Liver (tissue), 9 donors: ENCODE results near the gene MYOF. TPM values are rescaled to one million over a fixed set of nuclear protein-coding genes. Genes with fewer than 3 reads are reported as not detected.

Experiments
- DNase-seq: peaks from one replicate; pipeline ENCODE4 v3.0.0-alpha.2; 2017; ENCODE audit warnings: low spot score
- H3K27ac ChIP-seq, 2 donors: one replicate each; pipeline ENCODE4 v1.7.0; 2013; ENCODE audit warnings: inconsistent platforms in 2 of 2, low read length in 2 of 2, control low read depth in 1 of 2, low read depth in 1 of 2, mild to moderate bottlenecking in 1 of 2
- H3K27me3 ChIP-seq, 4 donors: one replicate each; pipeline versions ENCODE4 v1.6.1 to v1.7.0; 2013; ENCODE audit warnings: low read length in 3 of 4, inconsistent platforms in 1 of 4, mild to moderate bottlenecking in 1 of 4, moderate library complexity in 1 of 4; ENCODE audit not compliant: control insufficient read depth in 4 of 4, insufficient read depth in 4 of 4
- H3K36me3 ChIP-seq, 4 donors: one replicate each; pipeline versions ENCODE4 v1.6.1 to v1.7.0; 2013; ENCODE audit warnings: low read length in 3 of 4, mild to moderate bottlenecking in 3 of 4, low read depth in 1 of 4, moderate library complexity in 1 of 4; ENCODE audit not compliant: control insufficient read depth in 4 of 4, insufficient read depth in 3 of 4
- H3K4me1 ChIP-seq, 4 donors: one replicate each; pipeline versions ENCODE4 v1.6.1 to v1.7.0; 2013; ENCODE audit warnings: low read length in 3 of 4, mild to moderate bottlenecking in 3 of 4, moderate library complexity in 1 of 4; ENCODE audit not compliant: control insufficient read depth in 4 of 4, insufficient read depth in 4 of 4
- H3K4me3 ChIP-seq, 3 donors: one replicate each; pipeline versions ENCODE4 v1.6.1 to v1.7.0; 2013; ENCODE audit warnings: low read length in 3 of 3, control low read depth in 1 of 3, low read depth in 1 of 3, mild to moderate bottlenecking in 1 of 3
- H3K9ac ChIP-seq, 2 donors: one replicate each; pipeline ENCODE4 v1.7.0; 2013; ENCODE audit warnings: low read length in 2 of 2, mild to moderate bottlenecking in 2 of 2, moderate library complexity in 2 of 2, control low read depth in 1 of 2, low read depth in 1 of 2
- H3K9me3 ChIP-seq, 4 donors: one replicate each; pipeline versions ENCODE4 v1.6.1 to v1.7.0; 2013; ENCODE audit warnings: low read length in 3 of 4; ENCODE audit not compliant: control insufficient read depth in 4 of 4
- EGR1 ChIP-seq, 2 donors: IDR thresholded peaks; 2 replicates each; pipeline ENCODE4 v1.6.1; 2016 to 2018; ENCODE audit warnings: antibody characterized with exemption in 2 of 2, low read depth in 2 of 2
- FOXA1 ChIP-seq: IDR thresholded peaks from 2 replicates; pipeline ENCODE4 v1.6.1; 2016; ENCODE audit warnings: antibody characterized with exemption
- FOXA2 ChIP-seq: IDR thresholded peaks from 2 replicates; pipeline ENCODE4 v1.6.1; 2016; ENCODE audit warnings: antibody characterized with exemption
- GABPA ChIP-seq, 2 donors: IDR thresholded peaks in 1 of 2; conservative IDR thresholded peaks in 1 of 2; 2 replicates each; pipeline ENCODE4 v1.6.1; 2016; ENCODE audit warnings: antibody characterized with exemption in 2 of 2, mild to moderate bottlenecking in 1 of 2, moderate library complexity in 1 of 2
- HNF4A ChIP-seq, 2 donors: conservative IDR thresholded peaks; 2 replicates each; pipeline ENCODE4 v1.6.1; 2016; ENCODE audit warnings: antibody characterized with exemption in 2 of 2, mild to moderate bottlenecking in 2 of 2
- HNF4G ChIP-seq: IDR thresholded peaks from 2 replicates; pipeline ENCODE4 v1.6.1; 2016; ENCODE audit warnings: antibody characterized with exemption
- JUND ChIP-seq, 2 donors: IDR thresholded peaks; 2 replicates each; pipeline ENCODE4 v1.6.1; 2016; ENCODE audit warnings: antibody characterized with exemption in 2 of 2
- NR2F2 ChIP-seq: IDR thresholded peaks from 2 replicates; pipeline ENCODE4 v1.6.1; 2016; ENCODE audit warnings: antibody characterized with exemption
- RAD21 ChIP-seq, 2 donors: IDR thresholded peaks; 2 replicates each; pipeline ENCODE4 v1.6.1; 2016; ENCODE audit warnings: antibody characterized with exemption in 2 of 2, mild to moderate bottlenecking in 2 of 2
- RXRA ChIP-seq, 2 donors: IDR thresholded peaks; 2 replicates each; pipeline ENCODE4 v1.6.1; 2017 to 2018; ENCODE audit warnings: antibody characterized with exemption in 2 of 2, mild to moderate bottlenecking in 1 of 2
- SP1 ChIP-seq: IDR thresholded peaks from 2 replicates; pipeline ENCODE4 v1.6.1; 2018; ENCODE audit warnings: antibody characterized with exemption, mild to moderate bottlenecking
- TAF1 ChIP-seq: conservative IDR thresholded peaks from 2 replicates; pipeline ENCODE4 v1.6.1; 2016; ENCODE audit warnings: antibody characterized with exemption, mild to moderate bottlenecking
- YY1 ChIP-seq: IDR thresholded peaks from 2 replicates; pipeline ENCODE4 v1.6.1; 2016; ENCODE audit warnings: antibody characterized with exemption, mild to moderate bottlenecking
- WGBS: extraction: QIAGEN DNeasy Blood & Tissue Kit; methylation state at CpG from one replicate; pipeline ENCODE4 v1.1.7; 2013; 5-methylcytosine and 5-hydroxymethylcytosine counted together
- polyA plus RNA-seq, 2 donors: library from polyadenylated mRNA; stranded (reverse) in 1 of 2; unstranded in 1 of 2; fragments of 200-250 nt in 1 of 2; fragments of >200 nt in 1 of 2; fragmentation: Nextera tagmentation in 1 of 2; extraction: Ambion mirVana in 1 of 2; gene quantifications; one replicate each; pipeline versions ENCODE4 v1.2.1 to v1.2.3, GENCODE V29; 2013 to 2015
- total RNA-seq, 2 donors: library from RNA; depleted of rRNA; stranded (reverse); fragments of >200 nt; gene quantifications; one replicate each; pipeline ENCODE4 v1.2.3, GENCODE V29; 2014
- TF ChIP-seq, protein P1 (sequence below): fragments of 150-350 bp; IDR thresholded peaks from 2 replicates; pipeline ENCODE4 v1.5.1; 2017; ENCODE audit warnings: improper control_type of control experiment, low read depth, low read length; ENCODE audit not compliant: missing input control
- TF ChIP-seq, protein P2 (sequence below): IDR thresholded peaks from 2 replicates; pipeline ENCODE4 v1.6.1; 2016; ENCODE audit warnings: antibody characterized with exemption
- TF ChIP-seq, protein P3 (sequence below): IDR thresholded peaks from 2 replicates; pipeline ENCODE4 v1.6.1; 2016; ENCODE audit warnings: antibody characterized with exemption
- TF ChIP-seq, protein P4 (sequence below): IDR thresholded peaks from 2 replicates; pipeline ENCODE4 v1.6.1; 2016; ENCODE audit warnings: antibody characterized with exemption, mild to moderate bottlenecking
- TF ChIP-seq, protein P5 (sequence below): IDR thresholded peaks from 2 replicates; pipeline ENCODE4 v1.6.1; 2016; ENCODE audit warnings: antibody characterized with exemption
- donor health status: healthy.
- donor health status: healthy.
- donor health status: healthy.
- donor health status: healthy.
- donor health status: healthy.

Gene MYOF
- total and polyA plus RNA-seq, 4 donors: 0.89 to 5.7 (median 3.2) TPM

DNA sequence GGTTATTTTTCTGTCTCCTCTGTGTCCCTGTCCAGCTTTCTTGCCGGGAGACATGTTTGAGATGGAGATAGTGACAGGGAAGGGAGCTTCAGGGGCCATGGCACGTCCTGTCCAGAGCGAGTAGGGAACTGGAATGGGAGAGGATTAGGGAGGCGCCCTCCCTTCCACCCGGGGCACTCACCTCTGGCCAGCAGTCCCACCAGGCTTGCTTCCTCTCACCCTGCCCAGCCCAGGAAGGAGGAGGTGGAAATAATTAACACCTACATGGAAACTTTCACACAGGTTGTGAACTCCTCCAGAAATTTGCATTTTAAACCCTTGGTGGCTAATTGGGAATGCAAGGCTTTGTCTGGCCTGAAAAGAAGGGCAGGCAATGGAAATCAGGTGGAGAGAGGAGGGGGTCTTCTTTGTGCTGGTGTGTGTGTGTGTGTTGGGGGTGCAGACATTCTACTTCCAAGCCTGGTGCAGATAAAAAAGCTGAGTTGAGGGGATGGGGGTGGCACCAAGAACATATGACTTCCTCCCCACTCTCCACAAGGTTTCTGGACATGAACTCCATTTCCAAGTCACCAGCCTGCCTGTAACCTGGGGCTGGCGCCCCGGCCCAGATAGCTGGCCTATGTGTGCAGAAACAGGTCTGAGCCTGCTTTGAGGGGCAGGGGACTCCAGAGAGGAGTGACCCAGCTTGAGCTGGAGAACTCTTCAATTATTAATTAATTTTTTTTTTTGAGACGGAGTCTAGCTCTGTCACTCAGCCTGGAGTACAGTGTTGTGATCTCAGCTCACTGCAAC is 209.1 kb downstream of the MYOF start:
- no peak for DNase-seq
- Histone ChIP-seq H3K4me3 (no peak overlapping the region), H3K9me3 (no peaks in the 10 kb centered on the region), H3K27me3 (no peaks in the 10 kb centered on the region), H3K27ac (no peak overlapping the region), H3K9ac (no peak overlapping the region), H3K36me3 (no peaks in the 10 kb centered on the region), H3K4me1 (no peaks in the 10 kb centered on the region)
- TF ChIP-seq JUND (IDR thresholded peaks at IDR 0.05) (no peak), YY1 (no peak), TAF1 (no peak), HNF4G (no peak), GABPA (IDR thresholded peaks at IDR 0.05 in 1 of 2, conservative IDR thresholded peaks at IDR 0.05 in 1 of 2) (no peak), NR2F2 (no peak), EGR1 (IDR thresholded peaks at IDR 0.05; ENCODE audit: low read depth in 2 of 2) (no peak), FOXA1 (no peak), SP1 (no peak), FOXA2 (no peak), RXRA (IDR thresholded peaks at IDR 0.05) (no peak), RAD21 (IDR thresholded peaks at IDR 0.05) (no peak), HNF4A (conservative IDR thresholded peaks at IDR 0.05) (no peak)
- TF ChIP-seq, protein P1, sequence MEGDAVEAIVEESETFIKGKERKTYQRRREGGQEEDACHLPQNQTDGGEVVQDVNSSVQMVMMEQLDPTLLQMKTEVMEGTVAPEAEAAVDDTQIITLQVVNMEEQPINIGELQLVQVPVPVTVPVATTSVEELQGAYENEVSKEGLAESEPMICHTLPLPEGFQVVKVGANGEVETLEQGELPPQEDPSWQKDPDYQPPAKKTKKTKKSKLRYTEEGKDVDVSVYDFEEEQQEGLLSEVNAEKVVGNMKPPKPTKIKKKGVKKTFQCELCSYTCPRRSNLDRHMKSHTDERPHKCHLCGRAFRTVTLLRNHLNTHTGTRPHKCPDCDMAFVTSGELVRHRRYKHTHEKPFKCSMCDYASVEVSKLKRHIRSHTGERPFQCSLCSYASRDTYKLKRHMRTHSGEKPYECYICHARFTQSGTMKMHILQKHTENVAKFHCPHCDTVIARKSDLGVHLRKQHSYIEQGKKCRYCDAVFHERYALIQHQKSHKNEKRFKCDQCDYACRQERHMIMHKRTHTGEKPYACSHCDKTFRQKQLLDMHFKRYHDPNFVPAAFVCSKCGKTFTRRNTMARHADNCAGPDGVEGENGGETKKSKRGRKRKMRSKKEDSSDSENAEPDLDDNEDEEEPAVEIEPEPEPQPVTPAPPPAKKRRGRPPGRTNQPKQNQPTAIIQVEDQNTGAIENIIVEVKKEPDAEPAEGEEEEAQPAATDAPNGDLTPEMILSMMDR: no peak
- TF ChIP-seq, protein P2, sequence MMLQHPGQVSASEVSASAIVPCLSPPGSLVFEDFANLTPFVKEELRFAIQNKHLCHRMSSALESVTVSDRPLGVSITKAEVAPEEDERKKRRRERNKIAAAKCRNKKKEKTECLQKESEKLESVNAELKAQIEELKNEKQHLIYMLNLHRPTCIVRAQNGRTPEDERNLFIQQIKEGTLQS: no peak
- TF ChIP-seq, protein P3, sequence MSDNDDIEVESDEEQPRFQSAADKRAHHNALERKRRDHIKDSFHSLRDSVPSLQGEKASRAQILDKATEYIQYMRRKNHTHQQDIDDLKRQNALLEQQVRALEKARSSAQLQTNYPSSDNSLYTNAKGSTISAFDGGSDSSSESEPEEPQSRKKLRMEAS: no peak
- TF ChIP-seq, protein P4, sequence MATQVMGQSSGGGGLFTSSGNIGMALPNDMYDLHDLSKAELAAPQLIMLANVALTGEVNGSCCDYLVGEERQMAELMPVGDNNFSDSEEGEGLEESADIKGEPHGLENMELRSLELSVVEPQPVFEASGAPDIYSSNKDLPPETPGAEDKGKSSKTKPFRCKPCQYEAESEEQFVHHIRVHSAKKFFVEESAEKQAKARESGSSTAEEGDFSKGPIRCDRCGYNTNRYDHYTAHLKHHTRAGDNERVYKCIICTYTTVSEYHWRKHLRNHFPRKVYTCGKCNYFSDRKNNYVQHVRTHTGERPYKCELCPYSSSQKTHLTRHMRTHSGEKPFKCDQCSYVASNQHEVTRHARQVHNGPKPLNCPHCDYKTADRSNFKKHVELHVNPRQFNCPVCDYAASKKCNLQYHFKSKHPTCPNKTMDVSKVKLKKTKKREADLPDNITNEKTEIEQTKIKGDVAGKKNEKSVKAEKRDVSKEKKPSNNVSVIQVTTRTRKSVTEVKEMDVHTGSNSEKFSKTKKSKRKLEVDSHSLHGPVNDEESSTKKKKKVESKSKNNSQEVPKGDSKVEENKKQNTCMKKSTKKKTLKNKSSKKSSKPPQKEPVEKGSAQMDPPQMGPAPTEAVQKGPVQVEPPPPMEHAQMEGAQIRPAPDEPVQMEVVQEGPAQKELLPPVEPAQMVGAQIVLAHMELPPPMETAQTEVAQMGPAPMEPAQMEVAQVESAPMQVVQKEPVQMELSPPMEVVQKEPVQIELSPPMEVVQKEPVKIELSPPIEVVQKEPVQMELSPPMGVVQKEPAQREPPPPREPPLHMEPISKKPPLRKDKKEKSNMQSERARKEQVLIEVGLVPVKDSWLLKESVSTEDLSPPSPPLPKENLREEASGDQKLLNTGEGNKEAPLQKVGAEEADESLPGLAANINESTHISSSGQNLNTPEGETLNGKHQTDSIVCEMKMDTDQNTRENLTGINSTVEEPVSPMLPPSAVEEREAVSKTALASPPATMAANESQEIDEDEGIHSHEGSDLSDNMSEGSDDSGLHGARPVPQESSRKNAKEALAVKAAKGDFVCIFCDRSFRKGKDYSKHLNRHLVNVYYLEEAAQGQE: no peak
- TF ChIP-seq, protein P5, sequence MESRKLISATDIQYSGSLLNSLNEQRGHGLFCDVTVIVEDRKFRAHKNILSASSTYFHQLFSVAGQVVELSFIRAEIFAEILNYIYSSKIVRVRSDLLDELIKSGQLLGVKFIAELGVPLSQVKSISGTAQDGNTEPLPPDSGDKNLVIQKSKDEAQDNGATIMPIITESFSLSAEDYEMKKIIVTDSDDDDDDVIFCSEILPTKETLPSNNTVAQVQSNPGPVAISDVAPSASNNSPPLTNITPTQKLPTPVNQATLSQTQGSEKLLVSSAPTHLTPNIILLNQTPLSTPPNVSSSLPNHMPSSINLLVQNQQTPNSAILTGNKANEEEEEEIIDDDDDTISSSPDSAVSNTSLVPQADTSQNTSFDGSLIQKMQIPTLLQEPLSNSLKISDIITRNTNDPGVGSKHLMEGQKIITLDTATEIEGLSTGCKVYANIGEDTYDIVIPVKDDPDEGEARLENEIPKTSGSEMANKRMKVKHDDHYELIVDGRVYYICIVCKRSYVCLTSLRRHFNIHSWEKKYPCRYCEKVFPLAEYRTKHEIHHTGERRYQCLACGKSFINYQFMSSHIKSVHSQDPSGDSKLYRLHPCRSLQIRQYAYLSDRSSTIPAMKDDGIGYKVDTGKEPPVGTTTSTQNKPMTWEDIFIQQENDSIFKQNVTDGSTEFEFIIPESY: no peak
- 90% methylated on average over 8 of the region's 8 CpGs for WGBS
